ENCODE measurements around the gene RAB44.

- TF ChIP-seq CTCF (IDR thresholded peaks at IDR 0.05; ENCODE audit: poor library complexity): no peak
- TF ChIP-seq EZH2 (IDR thresholded peaks at IDR 0.05; ENCODE audit: borderline replicate concordance): no peak
These were observed 31.3 kb upstream of the RAB44 start for GRCh38 chr6:36666287-36666686.

All from hepatocyte (in vitro differentiated cells).